Measurements from ENCODE around the gene KRTDAP. TPM values are rescaled to one million over a fixed set of nuclear protein-coding genes. Genes with fewer than 3 reads are reported as not detected.

KRTDAP gene
- total RNA-seq, 1 experiment from 2014 or later: not detected

GRCh38 chr19:35484252-35485036 lies 5.8 kb downstream of the KRTDAP start:
- no TSS peak for BruUV-seq (replicated peaks)
- H3K36me3 ChIP-seq (ENCODE audit: insufficient read depth, low read length, poor library complexity, severe bottlenecking): no peaks in the 10 kb centered on the region
- H3K4me1 ChIP-seq (ENCODE audit: insufficient read depth, low read length, poor library complexity, severe bottlenecking): peaks cover under 1% of the 10 kb centered on the region
- peaks cover 31% of the 10 kb centered on the region for H3K27me3 ChIP-seq (replicated peaks; ENCODE audit: insufficient read depth, low read depth, low read length, poor library complexity)
- CTCF ChIA-PET: no interaction called here
- no peak for DNase-seq (ENCODE audit: low spot score)
- H3K4me3 ChIP-seq (ENCODE audit: low read depth, low read length, poor library complexity, severe bottlenecking): no peak overlapping the region
- POLR2A ChIA-PET (ENCODE audit: low non-redundant PET): no interaction called here
- no peak overlapping the region for H3K27ac ChIP-seq (ENCODE audit: low read depth, low read length, poor library complexity, severe bottlenecking)
- intact Hi-C loops (cut with micrococcal nuclease; ENCODE audit: unreplicated experiment): no loop called here
- H3K9me3 ChIP-seq (ENCODE audit: low read depth, low read length, poor library complexity, severe bottlenecking): no peaks in the 10 kb centered on the region
- TF ChIP-seq CTCF (conservative IDR thresholded peaks at IDR 0.05; ENCODE audit: low read depth, low read length) (no peak), EZH2 (IDR thresholded peaks at IDR 0.05; ENCODE audit: borderline replicate concordance, low read depth, low read length, poor library complexity, severe bottlenecking) (no peak)

GRCh38 chr19:35483089-35483488 lies 7.2 kb downstream of the KRTDAP start:
- intact Hi-C loops (cut with micrococcal nuclease; ENCODE audit: unreplicated experiment): no loop called here
- ChIA-PET CTCF (no interaction called here), POLR2A (ENCODE audit: low non-redundant PET) (no interaction called here)
- no peak overlapping the region for H3K4me3 ChIP-seq (ENCODE audit: low read depth, low read length, poor library complexity, severe bottlenecking)
- no peaks in the 10 kb centered on the region for H3K9me3 ChIP-seq (ENCODE audit: low read depth, low read length, poor library complexity, severe bottlenecking)
- no peaks in the 10 kb centered on the region for H3K36me3 ChIP-seq (ENCODE audit: insufficient read depth, low read length, poor library complexity, severe bottlenecking)
- H3K27me3 ChIP-seq (replicated peaks; ENCODE audit: insufficient read depth, low read depth, low read length, poor library complexity): peaks cover 25% of the 10 kb centered on the region
- no TSS peak for BruUV-seq (replicated peaks)
- peaks cover 6% of the 10 kb centered on the region for H3K4me1 ChIP-seq (ENCODE audit: insufficient read depth, low read length, poor library complexity, severe bottlenecking)
- no peak for DNase-seq (ENCODE audit: low spot score)
- H3K27ac ChIP-seq (ENCODE audit: low read depth, low read length, poor library complexity, severe bottlenecking): no peak overlapping the region
- TF ChIP-seq EZH2 (IDR thresholded peaks at IDR 0.05; ENCODE audit: borderline replicate concordance, low read depth, low read length, poor library complexity, severe bottlenecking) (no peak), CTCF (conservative IDR thresholded peaks at IDR 0.05; ENCODE audit: low read depth, low read length) (no peak)

- Histone ChIP-seq H3K27ac (ENCODE audit: low read depth, low read length, poor library complexity, severe bottlenecking) (no peak overlapping the region), H3K36me3 (ENCODE audit: insufficient read depth, low read length, poor library complexity, severe bottlenecking) (no peaks in the 10 kb centered on the region), H3K27me3 (replicated peaks; ENCODE audit: insufficient read depth, low read depth, low read length, poor library complexity) (no peaks in the 10 kb centered on the region), H3K4me3 (ENCODE audit: low read depth, low read length, poor library complexity, severe bottlenecking) (no peak overlapping the region), H3K9me3 (ENCODE audit: low read depth, low read length, poor library complexity, severe bottlenecking) (no peaks in the 10 kb centered on the region), H3K4me1 (ENCODE audit: insufficient read depth, low read length, poor library complexity, severe bottlenecking) (peaks cover 6% of the 10 kb centered on the region)
- POLR2A ChIA-PET (ENCODE audit: low non-redundant PET): no interaction called here
- intact Hi-C loops (cut with micrococcal nuclease; ENCODE audit: unreplicated experiment): no loop called here
- CTCF ChIA-PET: interaction anchor here (0.7 kb wide), 1 partner anchor 52 kb away, joined by 5 read pairs; no protein-coding TSS in a partner anchor
- BruUV-seq (replicated peaks): no TSS peak
- peak; percentile 23 for DNase-seq (ENCODE audit: low spot score)
- TF ChIP-seq CTCF (conservative IDR thresholded peaks at IDR 0.05; ENCODE audit: low read depth, low read length) (peak; percentile 33; the same call in 1 of the 2 replicates), EZH2 (IDR thresholded peaks at IDR 0.05; ENCODE audit: borderline replicate concordance, low read depth, low read length, poor library complexity, severe bottlenecking) (no peak)
Observed at GRCh38 chr19:35478794-35479677, 11.2 kb downstream of the KRTDAP start.

Data from A673 (cell line).